Stimulated activated CD4-positive, alpha-beta T cell treated with anti-CD3 and anti-CD28 coated beads, Interleukin-1b, Interleukin-23, amount 100 ng/mL, for 24 hours (primary cell): ENCODE measurements around the gene PRKACA.

ENCODE experiments used
- DNase-seq, 4 experiments: peaks; one replicate each; pipeline ENCODE4 v3.0.0-alpha.2; 2020; ENCODE audit warnings: low read depth in 4 of 4, low spot score in 1 of 4

The PRKACA gene

DNA sequence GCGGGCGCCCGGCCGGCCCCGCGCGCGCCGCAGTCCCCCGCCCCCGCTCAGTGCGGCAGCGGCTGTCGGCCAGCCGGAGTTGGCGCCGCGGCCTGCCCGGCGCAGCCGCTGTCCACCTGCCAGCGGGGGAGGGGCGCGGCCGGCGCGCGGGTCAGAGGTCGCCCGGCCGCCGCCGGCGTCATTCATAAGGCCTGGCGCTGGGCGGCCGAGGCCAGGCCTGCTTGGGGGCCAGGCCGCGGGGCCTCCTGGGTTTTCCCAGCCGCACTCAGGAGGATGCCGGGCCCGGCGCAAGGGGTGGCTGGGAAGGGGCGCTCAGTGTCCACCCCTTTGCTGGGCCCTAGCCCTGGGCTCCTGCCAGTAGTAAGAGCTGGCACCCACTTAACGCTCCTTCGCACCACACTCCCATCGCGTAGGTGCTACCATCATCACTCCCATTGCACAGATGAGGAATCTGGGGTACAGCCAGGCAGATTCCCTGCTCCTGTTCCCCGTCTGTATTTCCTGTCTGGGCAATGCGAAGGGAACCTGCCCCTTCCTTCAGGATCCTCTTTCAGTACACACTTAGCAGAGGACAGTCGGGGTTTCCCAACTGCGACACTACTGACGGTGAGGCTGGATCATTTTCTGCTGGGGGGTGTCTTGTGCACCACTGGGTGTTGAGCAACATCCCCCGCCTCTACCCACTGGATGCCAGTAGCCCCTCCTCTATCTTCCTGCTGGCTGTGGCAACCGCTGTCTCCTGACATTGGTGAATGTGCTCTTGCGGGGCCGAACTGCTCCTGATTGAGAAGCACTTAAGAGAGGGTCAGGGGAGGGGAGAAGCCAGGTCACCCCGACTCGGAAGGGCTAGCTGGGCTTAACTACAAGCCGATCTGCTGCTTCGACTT, 846 bp upstream of the PRKACA start:
- DNase-seq: peak in 2 of 4 experiments; percentile 10 to 14

DNA sequence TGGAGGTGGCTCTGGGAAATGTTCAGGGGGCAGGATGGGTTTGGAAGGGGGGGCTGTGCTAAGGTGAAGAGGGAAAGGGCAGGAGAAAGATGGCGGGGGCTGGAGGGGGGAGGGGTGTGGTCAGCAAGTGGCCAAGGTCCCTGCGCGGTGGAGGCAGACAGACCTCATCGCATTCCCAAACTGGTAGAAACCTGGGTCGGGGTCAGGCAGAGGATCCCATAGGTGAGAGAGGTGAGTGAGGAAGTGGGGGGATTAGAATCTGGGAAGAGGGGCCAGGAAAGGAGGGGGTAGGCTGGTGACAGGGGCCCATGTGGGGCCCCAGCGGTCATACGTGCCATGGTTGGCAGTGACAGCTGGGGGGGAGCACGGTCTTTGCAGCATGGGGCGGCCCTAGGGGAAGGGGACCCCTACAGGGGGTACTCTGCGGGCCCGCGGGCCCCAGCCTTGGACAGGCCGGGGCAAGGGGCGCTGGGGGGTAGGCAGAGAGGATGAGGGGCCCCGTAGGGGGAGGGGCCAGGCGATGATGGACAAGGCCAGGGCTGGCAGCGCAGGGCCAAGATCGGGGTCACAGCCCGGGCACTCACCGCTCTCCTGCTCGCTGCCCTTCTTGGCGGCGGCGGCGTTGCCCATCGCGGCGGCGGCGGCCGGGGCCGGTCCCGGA, 514 bp downstream of the PRKACA start:
- DNase-seq: no peak

DNA sequence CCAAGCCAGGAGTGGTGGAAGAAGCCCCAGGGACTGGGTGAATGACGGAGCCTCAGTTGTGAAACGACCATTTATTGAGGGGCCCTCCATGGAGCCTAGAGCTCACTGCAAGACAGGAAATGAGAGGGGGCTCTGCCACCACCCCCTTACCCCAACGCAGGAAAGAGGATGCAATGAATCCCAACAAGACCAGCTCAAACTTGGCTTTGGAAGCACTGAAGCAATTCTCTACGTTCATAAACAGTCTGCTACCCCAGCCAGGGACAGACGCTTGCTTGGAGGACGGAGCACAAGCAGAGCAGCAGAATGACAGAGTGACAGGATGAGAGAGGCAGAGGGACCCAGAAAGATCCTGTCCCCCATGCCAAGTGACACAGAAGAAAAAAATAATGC, 1.0 kb downstream of the PRKACA start:
- DNase-seq: no peak

DNA sequence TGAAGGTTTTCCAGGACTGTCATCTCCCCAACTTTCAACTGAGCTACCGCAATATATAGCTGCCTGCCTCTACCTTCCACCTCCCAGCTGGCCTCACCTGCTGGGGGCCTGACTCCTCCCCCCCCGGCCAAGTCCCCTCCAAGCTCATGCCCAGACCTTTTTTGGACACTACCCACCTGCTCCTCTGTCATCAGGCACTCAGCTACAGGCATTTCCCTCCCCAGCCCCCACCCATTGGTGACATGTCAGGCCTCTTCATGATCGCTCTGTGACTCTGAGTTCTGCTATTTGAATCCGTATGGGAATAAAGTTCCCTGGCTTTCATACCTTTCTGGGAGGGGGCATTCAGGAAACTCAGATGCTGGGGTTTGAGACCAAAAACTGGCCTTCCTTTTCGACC, 1.8 kb downstream of the PRKACA start:
- no peak for DNase-seq

DNA sequence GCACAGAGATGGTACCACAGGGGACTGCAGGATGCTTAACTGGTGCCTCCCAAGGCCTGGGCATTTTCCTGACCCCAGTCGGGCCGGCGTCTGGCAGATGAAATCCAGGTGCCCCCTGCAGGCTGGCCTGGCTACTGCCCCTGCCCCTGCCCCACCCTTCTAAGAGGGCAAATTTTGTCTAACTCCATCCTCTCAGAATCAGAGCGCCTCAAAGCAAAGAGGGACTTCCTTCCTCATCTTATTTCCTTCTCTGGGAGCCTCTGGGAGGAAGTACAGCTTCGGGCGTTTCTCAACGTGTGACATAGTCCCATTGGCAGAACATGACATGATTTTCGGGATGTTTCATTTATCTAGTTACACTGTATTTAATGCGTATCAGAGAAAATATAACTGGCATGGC, 2.7 kb downstream of the PRKACA start:
- peak in 1 of 4 experiments; percentile 32 for DNase-seq

DNA sequence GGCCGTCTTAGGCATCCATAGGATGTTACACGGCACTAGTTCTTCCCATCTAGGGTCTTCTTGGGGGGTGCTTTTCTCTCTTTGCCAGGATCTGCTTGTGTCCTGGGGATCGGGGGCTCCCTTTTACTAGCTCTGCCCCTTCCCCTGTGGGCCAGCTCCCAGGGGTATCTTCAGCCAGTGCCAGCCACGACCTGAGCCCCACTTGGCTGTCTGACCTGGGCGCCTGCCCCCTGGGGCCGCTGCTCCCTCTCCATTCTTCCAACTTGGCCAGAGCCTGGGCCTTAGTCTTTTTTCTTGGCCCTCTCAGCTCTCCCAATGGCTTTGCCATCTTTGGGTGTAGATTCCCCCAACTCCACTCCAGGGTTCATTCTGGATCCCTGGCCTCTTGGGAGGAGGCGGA, 3.1 kb downstream of the PRKACA start:
- DNase-seq: no peak

DNA sequence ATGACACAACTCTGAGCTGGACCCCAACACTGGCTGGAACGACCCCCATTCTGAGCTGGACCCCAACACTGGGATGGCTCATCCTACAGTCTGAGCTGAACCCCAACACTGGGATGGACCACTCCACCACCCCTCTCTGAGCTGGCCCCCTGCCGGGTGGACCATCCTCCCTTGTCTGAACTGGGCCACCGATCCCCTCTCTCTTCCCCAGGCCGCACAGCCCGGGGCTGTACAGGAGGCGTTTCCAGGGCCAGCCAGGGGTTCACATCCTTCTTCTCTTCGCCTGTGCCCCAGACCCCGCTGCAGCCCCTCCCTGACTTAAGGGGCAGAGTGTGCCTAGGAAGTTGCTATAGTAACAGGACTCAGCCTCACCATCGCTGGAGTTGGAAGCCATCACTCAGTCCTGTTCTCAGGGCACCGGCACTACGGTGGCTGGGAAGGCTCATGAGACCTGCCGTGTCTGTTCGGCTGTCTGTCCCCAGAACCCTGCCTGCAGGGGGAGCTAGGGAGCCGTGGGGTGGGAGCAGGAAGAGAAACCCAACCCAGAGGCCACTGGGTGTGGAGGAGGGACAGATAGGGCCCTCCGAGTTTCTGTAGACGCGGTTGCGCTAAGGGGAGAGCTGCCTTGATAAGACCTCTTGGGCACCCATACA, 3.7 kb downstream of the PRKACA start:
- peak in 2 of 4 experiments; percentile 25 to 35 for DNase-seq

DNA sequence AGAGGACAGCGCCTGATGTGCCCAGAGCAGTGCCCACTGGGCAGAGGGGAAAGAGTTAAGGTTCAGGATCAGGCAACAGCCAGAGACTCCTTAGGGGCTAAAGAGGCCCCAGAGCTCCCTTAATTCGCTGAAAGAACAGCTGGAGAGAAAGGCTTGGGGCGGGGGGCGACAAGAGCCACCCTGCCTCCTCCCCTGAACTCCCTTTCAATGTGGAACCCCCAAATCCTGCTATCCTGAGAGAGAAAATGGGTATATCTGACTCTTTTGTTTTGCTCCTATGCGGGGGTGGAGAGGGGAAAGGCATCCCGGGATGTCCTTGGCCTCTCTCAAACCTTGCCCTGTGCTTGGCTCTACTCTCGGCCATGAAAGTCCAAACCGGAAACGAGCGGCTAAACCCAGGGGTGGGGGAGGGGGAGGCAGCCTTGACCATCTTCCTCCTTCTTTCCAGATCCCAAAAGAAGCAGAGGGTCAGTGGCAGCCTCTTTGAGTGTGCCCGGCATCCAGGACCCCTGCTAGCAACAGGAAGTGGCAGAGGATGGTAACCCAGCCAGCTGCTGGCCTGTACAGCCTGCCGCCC, 4.7 kb downstream of the PRKACA start:
- no peak for DNase-seq

DNA sequence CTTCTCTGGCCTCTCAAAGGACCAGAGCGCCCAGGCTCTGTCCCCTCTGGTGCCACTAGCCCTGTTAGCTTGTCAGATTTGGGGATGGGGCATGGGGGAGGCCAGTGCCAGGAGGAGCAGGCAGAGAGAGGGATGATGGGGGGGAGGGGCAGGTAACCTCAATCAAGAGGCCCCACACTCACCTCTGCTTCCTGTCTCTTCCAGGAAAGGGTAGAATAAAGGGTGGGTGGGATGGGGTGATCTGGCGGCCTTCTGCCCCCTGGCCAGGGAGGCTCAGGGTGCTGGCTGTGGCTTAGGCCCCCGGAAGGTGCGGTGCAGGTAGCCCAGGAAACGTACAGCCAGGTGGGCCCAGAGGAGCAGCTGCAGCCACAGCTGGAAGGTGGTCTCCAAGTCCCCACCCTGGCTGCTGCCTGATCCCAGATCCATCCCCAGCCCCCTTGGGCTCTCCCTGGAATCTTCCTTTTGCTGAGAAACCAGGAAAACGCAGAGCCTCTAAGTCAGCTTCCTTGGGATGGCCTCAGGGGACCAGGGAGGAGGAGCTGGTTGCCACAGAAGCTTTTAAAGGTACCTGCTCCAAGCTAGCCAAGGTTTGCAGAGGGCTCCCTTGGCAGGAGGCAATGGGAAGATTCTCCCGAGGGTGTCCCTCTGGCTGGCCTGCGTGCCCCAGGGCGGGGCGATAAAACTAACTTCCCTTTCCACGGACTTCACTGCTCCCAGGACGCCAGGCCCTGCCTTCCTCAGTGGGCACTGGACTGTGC, 5.3 kb downstream of the PRKACA start:
- no peak for DNase-seq

DNA sequence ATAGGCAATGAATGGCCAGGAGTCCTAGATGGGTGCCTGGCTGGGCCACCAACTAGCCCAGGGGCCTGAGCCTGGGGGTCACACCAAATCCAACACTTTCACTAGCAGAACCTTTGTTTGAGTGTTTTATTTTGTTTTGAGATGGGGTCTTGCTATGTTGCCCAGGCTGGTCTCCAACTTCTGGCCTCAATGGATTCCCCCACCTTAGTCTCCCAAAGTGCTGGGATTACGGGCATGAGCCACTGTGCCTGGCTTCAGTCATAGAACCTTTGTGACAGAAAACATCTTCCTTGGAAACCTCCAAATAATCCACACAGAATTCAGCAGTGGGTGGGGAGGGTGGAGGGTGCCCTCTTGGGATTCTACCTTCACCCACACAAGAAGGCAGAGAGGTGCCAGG, 6.1 kb downstream of the PRKACA start:
- DNase-seq: no peak

DNA sequence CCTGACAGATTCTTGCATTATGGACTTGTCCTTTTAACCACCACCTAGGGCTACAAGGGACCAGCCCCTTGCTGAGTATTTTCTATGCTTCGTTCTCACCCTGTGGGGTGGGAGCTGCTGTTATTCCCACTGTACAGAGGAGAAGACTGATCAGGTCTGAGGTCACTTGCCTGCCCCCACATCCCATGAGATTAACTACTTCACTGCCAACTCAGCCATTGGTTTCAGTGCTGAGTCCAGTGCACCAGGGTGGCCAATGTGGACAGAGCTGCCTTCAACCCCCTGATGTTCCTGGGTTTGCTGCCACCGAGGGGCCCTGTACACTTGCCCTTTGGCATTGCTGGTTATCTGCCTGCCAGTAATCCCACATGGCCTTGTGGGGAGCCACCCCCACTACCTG, 6.9 kb downstream of the PRKACA start:
- no peak for DNase-seq

DNA sequence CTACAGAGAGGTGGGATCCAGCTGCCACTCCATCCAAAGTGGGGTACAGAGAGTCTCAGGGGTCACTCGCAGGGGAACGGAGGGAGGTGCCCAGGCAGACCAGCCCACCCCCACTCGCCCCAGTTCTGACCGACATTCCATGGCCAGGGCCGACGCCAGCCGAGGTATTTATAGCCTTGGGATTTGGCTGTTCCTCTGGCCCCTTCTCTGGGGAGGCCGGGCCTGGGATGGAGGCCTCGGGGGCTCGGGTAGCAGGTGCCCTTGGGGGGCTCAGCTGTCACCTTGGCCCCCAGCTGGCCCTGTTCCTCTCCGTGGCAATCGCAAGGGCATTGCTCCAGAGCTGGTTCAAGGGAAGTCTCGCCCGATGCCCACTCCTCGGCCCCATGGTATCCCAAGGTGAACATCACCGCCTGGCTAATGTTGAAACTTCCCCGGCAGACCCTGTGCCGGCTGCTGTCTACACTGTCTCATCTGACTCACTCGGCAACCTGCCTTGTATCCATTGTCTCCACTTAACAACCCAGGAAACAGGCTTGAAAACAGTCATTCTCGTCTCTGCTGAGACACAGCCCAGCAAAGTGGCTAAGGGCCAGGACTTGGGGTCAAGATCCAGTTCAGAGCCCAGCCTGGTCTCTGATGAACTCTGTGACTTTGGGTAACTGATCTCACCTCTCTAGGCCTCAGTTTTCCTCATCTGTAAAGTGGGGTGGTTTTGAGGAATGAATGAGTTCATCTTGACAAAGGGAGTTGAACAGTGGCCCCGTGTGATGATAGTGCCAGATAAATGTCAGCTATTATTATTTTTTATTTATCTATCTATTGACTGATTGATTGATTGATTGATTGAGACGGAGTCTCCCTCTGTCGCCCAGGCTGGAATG, 9.7 kb downstream of the PRKACA start:
- DNase-seq: no peak

DNA sequence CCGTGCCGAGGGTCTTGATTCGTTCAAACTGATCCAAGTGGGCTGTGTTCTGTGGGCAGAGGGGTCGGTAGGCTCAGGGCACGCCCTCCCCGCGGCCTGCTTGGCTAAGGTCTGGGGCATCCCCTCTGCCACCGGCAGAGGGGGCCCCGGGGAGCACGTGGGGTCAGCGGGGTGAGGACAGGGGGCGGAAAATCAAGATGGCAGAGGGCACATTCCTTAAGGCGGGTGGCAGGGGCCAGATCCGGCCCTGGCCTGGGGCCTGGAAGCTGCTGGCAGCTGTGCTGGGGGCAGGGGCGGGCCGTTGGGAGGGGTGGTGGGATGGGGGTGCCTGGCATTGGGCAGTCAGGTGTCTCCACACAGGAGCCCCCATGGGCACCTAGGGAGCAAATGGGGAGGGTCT, 10.7 kb downstream of the PRKACA start:
- DNase-seq: no peak

DNA sequence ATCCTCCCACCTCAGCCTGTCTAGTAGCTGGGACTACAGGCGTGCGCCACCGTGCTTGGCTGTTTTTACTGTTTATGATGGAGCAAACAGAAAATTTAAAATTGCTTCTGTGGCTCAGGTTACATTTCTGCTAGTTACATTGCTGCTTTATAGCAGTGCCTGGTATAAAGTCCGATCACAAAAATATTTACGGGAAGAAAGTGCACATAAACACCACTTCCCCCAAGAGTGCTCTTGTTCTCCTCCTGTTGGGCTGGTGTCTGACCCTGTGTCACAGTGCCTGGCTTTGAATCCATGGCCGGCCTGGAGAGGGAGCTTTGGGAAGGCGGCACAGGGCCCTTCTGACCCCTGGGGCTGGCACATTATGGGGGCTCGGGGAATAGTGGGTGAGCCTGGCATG, 11.9 kb downstream of the PRKACA start:
- DNase-seq: no peak

DNA sequence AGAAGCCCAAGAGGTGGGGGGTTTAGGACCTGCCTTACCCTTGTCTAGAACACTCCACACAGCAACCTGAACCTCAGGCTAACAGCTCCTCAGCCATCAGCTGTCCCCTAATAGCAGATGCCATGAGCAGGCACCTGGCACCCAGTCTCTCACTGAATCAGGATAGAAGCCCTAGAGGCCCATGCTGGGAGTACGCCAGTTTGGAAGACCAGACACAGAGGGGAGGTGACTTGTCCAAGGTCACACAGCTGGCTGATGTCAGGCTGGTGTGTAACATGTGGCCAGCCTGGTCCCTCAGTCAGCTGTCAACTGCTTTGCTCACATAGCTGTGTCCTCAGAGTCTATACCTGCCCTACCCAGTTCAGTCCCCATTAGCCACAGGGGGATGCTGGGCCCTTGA, 14.3 kb downstream of the PRKACA start:
- DNase-seq: no peak

DNA sequence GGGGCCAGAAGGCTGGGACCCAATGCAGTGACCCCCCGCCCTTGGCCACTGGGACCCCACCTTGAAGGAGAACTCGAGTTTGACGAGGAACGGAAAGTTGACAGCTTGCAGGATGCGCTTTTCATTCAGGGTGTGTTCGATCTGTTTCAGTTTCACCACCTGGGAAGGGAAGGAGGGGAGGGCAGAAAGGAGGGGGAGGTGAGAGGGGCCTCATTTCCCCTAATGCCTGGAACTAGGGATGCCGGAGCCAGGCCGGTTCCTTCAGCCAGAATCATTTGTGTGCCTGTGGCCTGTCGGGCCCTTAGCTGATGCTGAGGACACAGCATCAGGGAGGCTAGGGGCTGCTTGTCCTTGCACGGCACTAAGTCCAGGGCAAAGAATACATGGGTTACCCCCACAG, 14.8 kb downstream of the PRKACA start:
- DNase-seq: no peak

DNA sequence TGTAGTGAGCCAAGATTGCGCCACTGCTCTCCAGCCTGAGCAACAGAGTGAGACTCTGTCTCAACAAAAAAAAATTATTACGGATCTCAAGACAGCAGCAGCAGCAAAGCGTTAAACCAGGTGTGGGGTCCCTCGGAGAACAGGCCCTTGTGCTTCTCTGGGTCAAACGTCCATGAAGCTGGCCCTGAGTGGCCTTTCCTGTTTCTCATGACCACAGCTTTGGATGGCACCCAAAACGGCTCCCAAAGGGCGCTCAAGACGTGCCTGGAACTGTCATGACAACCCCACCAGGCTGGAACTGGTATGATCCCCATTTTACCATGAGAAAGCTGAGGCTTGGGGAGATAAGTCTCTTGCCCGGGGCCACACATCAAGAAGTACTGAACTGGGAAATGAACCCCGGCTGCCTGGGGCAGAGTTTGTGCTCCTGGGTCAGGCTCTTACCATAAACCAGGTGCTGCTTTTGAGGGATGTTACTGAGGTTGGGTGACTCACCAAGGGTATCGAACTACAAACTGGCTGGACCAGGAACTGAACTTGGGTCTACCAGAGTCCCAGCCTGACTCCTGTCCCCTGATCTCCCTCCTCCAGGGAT, 15.4 kb downstream of the PRKACA start:
- no peak for DNase-seq

DNA sequence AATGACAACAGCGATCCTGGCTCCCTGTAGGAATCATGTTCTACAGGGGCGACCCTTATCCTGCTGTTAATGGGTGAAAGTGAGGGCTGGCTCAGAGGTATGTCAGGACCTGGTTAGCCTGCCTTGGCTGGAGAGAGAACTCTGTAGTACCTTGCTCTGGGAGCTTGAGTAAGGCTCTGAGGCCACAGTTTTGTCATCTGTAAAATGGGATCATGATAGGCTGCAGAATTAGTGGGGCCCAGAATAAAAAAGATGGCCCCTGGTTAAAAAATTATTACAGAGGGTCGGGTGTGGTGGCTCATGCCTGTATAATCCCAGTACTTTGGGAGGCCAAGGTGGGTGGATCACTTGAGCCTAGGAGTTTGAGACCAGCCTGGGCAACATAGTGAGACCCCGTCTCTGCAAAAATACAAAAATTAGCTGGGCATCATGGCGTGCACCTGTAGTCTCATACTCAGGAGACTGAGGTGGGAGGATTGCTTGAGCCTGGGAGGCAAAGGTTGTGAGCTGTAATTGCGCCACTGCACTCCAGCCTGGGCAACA, 16.5 kb downstream of the PRKACA start:
- DNase-seq: no peak

DNA sequence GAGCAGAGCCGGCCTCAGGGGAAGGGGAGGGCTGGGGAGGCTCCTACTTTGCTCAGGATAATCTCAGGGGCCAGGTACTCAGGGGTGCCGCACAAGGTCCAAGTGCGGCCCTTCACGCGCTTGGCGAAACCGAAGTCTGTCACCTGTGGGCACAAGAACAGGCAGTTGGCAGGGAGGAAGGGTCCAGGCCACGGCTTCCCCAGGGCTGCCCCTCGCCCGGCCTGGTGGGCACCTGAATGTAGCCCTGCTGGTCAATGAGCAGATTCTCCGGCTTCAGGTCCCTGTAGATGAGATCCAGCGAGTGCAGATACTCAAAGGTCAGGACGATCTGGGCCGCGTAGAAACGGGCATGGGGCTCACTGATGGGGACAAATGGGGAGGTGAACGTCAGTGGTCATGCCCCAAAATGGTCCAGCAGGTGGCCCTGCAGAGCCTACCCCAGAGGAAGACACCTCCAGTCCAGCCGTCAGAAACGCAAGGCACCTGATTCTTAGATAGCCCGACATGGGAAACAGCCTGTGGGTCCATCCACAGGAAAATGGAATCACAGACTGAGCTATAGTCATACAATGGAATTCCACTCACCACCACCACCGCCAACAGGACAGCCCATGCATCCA, 19.9 kb downstream of the PRKACA start:
- no peak for DNase-seq
